Measurements from ENCODE around the gene ZSCAN22.
"Not testable (repeated sequence)": the region's sequence is repeated elsewhere in the genome, so short reads cannot be mapped to it uniquely, and the experiment has no call there.

Gene ZSCAN22

GRCh38 chr19:58352760-58353671 is 26.2 kb downstream of the ZSCAN22 start, which contains the start of gene A1BG:
TSS of gene A1BG (minus strand) at chr19:58353492. CDS start at chr19:58353437, 55 bp downstream.
- no peak for DNase-seq

DNA sequence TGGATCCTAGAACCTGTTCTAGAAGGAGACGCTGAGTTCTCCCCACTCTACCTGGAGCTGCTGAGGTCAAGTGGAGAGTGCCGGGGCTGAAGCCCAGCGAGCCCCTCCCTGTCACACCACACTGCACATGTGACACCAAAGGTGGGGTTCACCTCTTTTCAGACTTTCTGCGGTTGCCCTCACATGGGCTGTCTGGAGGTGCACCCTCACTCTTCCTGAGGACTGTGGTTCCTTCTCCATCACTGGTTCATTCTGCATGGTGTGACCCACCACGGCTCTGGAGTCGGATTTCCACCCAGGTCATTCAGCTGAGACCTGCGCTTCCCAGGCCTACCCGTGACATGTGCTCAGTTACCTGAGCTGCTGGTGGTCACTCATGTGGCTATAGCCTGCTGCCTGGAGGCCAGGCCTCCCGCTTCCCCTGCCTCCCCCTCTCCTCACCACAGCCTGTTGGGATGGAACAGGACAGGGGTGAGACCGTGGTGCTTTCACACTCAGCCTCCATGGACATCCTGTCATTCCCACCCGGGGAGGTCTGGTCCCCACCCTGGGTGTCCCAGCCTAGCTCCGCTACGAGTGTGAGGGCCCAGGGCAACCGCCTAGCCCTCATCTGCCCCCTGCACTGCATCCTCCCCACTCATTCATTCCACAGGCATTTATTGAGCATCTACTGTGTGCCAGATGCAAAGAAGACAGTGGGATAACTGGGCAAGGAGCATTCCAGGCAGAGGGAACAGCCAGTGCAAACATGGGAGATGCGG is 27.1 kb downstream of the ZSCAN22 start:
- no peak for DNase-seq

GRCh38 chr19:58354478-58355030 is 27.8 kb downstream of the ZSCAN22 start:
- no peak for DNase-seq

GRCh38 chr19:58355215-58355796 is 28.5 kb downstream of the ZSCAN22 start:
- DNase-seq = no peak

DNA sequence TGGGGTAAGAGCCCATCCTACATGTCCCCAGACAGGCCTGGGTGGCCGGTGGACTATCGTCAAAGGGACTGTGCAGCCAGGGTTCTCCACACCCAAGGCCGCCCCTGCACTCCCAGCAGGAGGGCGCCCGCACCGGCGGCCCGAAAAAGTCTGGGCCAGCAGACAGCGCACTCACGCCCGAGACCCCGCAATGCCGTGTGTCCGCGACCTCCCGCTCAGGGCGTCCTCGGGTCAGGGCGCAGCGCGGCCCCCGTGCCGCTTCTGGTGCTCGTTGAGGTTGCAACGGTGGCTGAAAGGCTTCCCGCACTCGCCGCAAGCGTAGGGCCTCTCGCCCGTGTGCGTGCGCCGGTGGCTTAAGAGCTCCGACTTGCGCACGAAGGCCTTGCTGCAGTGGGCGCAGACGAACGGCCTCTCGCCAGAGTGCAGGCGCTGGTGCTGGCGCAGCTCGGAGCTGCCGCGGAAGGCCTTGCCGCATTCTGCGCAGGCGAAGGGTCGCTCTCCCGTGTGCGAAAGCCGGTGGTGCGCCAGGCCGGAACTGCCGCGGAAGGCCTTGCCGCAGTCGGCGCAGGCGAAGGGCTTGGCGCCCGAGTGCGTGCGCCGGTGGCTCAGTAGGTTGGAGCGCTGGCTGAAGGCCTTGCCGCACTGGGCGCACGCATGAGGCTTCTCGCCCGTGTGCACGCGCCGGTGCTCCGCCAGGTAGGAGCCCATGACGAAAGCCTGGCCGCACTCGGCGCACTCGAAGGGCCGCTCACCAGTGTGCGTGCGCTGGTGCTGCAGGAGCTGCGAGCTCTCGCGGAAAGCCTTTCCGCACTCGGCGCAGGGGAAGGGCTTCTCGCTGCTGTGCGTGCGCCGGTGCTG is 29.3 kb downstream of the ZSCAN22 start:
- no peak for DNase-seq

GRCh38 chr19:58356766-58357480 is 30.1 kb downstream of the ZSCAN22 start:
- DNase-seq = no peak

GRCh38 chr19:58357481-58358145 is 30.8 kb downstream of the ZSCAN22 start:
- no peak for DNase-seq

- DNase-seq = peak; percentile 41 to 43
These were observed 35.1 kb downstream of the ZSCAN22 start for GRCh38 chr19:58361900-58362271.

- peak; percentile 94 to 95 for DNase-seq
These were observed 35.6 kb downstream of the ZSCAN22 start, which contains the start of gene ZNF497 for GRCh38 chr19:58362272-58362994. TSS of gene ZNF497 (minus strand) at chr19:58362751. CDS start at chr19:58357635, 5,116 bp downstream.

GRCh38 chr19:58364146-58364545 is 37.4 kb downstream of the ZSCAN22 start:
- no peak for DNase-seq

GRCh38 chr19:58366585-58367430 is 40.0 kb downstream of the ZSCAN22 start:
- no peak for DNase-seq

GRCh38 chr19:58367698-58368454 is 41.1 kb downstream of the ZSCAN22 start:
- no peak for DNase-seq

- no peak for DNase-seq
These were observed 42.0 kb downstream of the ZSCAN22 start for GRCh38 chr19:58368561-58369360.

GRCh38 chr19:58372311-58373133 is 45.7 kb downstream of the ZSCAN22 start:
- DNase-seq = no peak

DNA sequence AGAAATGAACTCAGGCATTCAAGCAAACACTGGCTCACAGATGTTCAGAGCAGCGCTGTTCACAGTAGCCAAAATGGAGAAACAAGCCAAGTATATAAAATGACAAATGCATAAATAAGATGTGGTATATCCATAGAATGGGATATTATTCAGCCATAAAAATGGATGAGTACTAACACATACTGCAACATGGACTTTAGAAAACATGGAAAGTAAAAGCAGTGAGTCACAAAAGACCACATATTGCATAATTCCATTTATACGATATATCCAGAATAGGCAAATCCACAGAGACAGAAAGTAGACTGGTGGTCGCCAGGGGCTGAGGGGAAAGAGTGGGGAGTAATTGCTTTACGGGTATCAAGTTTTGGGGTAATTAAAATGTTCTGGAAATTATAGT is 47.4 kb downstream of the ZSCAN22 start:
- no peak for DNase-seq

DNA sequence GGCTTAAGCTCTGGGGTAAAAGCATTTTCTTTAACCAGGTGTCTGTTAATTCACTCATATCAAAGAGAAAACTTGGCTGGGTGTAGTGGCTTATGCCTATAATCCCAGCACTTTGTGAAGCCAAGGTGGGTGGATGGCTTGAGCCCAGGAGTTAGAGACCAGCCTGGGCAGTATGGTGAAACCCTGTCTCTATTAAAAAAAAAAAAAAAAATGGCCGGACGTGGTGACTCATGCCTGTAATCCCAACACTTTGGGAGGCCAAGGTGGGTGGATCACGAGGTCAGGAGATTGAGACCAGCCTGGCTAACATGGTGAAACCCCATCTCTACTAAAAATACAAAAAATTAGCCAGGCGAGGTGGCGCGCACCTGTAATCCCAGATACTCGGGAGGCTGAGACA is 49.9 kb downstream of the ZSCAN22 start:
- DNase-seq = not testable (repeated sequence)

Measured in NCI-H2081 (cell line).